Daoy (cell line): ENCODE results near the gene ZNF3. TPM values are rescaled to one million over a fixed set of nuclear protein-coding genes. Genes with fewer than 3 reads are reported as not detected.

ENCODE experiments used
- DNase-seq: peaks from one replicate; pipeline ENCODE4 v3.0.0-alpha.2; 2015; ENCODE audit warnings: low read depth
- total RNA-seq: library from RNA; depleted of rRNA; stranded (reverse); fragments of >200 nt; shearing (Covaris generic); gene quantifications from 2 replicates; pipeline ENCODE4 v1.2.3, GENCODE V29; 2014; rRNA removed

Gene ZNF3
- total RNA-seq, 1 experiment from 2014 or later, result 61.4 TPM

DNA sequence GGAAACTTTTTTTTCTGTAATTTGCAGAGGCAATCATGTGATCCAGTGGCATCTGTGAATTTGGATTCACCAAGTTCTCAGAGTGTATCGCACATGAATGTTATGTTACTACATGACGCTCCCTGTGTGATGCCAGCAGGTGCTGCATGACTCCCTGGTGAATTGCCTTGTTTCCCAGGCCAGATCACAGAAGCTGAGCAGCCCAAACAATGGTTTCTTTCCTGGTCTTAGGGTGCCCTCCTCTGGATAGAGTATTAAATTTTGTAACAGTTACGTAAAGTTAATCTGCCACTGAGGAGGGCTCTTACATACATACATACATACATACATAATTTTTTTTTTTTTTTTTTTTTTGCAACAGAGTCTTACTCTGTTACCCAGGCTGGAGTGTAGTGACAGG lies 28.3 kb downstream of the ZNF3 start:
- DNase-seq, result peak; percentile 76

- DNase-seq, result no peak
Measured at GRCh38 chr7:100051611-100052010, 29.9 kb downstream of the ZNF3 start.

GRCh38 chr7:100049441-100050291 lies 31.9 kb downstream of the ZNF3 start, which contains the start of gene ZSCAN21:
Gene ZSCAN21 (plus strand): TSS chr7:100049774. CDS start chr7:100057007, 7,233 bp downstream.
- DNase-seq, result peak; percentile 93

- no peak for DNase-seq
Measured at GRCh38 chr7:100048680-100049079, 32.8 kb downstream of the ZNF3 start.

DNA sequence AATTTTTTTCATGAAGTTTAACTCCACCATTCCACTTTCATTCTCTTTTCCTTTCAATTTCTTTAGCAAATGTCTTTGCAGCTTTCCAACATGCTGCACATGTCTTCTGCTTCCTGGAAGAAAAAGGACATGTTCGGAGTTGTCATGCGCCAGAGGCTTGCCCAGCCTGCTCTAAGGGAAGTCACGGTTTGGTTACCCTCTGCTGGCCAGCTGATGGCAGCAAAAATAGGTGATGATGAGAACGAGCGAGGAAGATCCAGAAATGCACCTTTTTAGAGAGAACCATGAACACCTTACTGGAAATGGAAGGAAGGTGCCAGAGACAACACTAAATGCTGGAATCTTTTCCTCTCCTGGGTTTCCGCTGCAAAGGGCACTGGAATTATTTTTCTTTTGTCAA lies 36.8 kb downstream of the ZNF3 start:
- peak; percentile 53 for DNase-seq

DNA sequence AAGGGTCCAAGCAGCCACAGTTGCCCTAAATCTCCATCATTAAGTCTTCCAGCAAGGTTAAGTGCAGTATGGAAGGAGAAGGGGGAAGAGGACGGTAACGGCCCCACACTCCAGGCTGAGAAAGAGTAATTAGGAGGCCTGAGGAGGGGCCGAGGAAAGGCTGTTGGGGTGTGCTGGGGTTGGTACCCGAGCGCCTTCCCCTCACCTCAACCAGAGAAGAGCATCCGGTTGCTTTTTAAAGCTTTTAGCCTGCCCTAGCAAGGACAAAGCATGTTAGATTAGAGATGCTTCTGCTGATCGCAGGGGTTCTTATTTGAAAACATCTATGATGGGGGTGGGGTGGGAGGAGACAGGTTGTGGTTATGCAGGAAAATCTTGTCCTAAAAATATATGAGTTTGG lies 40.9 kb downstream of the ZNF3 start:
- DNase-seq, result no peak

DNA sequence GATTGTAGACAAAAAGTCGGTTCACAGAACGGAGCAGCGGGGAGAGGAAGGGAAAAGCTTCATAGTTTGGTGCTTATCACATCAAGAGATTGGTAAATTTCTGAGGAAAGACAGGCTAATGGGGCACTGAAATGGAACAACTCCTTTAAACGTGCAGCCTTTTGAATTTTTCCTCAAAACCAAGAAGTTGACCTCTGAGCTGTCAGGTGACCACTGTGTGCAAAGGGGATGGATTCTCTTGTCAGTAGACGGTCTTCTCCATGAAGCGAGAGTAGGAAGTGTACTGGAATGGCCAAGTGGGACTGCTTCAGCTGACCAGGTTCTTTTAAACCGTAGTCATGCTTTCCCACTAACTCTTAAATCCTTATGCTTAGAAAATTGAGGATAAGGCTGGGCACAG lies 43.2 kb downstream of the ZNF3 start:
- DNase-seq, result no peak

GRCh38 chr7:100035876-100036275 lies 45.6 kb downstream of the ZNF3 start:
- DNase-seq, result no peak

GRCh38 chr7:100034871-100035510 lies 46.5 kb downstream of the ZNF3 start:
- peak; percentile 17 for DNase-seq

GRCh38 chr7:100033526-100033925 lies 48.0 kb downstream of the ZNF3 start:
- DNase-seq, result no peak

GRCh38 chr7:100029596-100029995 lies 51.9 kb downstream of the ZNF3 start:
- no peak for DNase-seq

GRCh38 chr7:100027197-100027596 lies 54.3 kb downstream of the ZNF3 start:
- DNase-seq, result no peak

DNA sequence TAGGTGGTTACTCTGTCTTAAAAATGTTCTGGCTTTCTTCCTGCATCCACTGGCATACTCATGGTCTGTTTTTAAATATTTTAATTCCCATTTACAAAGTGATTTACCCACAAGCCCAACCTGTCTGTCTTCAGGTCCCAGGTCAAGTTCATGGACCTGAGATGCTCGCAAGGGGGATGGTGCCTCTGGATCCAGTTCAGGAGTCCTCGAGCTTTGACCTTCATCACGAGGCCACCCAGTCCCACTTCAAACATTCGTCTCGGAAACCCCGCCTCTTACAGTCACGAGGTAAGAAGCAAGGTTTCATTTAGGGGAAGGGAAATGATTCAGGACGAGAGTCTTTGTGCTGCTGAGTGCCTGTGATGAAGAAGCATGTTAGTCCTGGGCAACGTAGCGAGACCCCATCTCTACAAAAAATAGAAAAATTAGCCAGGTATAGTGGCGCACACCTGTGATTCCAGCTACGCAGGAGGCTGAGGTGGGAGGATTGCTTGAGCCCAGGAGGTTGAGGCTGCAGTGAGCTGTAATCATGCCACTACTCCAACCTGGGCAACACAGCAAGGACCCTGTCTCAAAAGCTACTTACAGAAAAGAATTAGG lies 57.4 kb downstream of the ZNF3 start:
- DNase-seq, result no peak

- DNase-seq, result no peak
Measured at GRCh38 chr7:100023526-100023925, 58.0 kb downstream of the ZNF3 start.

DNA sequence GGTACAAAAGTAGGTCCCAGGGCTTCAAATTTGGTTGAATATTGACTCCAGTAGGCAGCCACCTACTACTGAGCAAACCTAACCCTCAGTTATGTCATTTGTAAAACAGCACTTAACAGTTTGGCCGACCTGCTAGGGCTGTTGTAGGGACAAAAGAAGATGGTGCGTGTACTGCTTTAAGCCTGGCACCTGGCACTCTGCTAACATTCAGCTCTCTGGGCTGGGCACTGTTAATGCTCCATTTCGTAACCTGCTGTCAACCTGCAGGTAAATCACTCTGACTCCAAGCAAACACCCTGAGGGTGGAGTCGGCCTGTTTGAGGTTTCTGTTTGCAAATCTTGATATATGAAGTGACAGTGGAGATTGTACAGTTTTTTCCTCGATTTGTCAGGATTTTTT lies 58.9 kb downstream of the ZNF3 start:
- DNase-seq, result no peak

DNA sequence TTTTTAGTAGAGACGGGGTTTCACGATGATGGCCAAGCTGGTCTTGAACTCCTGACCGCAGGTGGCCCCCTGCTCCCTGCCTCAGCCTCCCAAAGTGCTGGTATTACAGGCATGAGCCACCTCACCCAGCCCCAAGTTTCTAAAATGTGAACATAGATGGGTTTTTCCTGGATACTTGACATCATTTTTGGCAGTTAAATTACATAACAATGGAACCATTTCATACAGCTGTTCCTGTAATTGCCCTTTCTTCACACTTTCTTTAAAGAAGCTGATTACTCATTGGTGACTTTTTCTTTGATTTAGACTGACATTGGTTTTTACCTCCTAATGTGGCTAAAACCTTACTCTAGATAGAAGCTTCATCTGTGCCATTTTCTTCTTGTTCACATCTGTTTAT lies 60.2 kb downstream of the ZNF3 start:
- DNase-seq, result no peak

Other genes starting within 250 kb of the ZNF3 start
- gene OR2AE1, start 204.7 kb downstream of the ZNF3 start, total RNA-seq, result not detected in 2 replicates
- 21.0 and 24.6 TPM in 2 replicates for gene TRIM4, start 162.2 kb downstream of the ZNF3 start, total RNA-seq
- gene GJC3, start 152.1 kb downstream of the ZNF3 start, total RNA-seq, result not detected in 2 replicates
- gene AZGP1, start 105.7 kb downstream of the ZNF3 start, total RNA-seq, result 0.29 and 0.74 TPM in 2 replicates
- 13.9 and 14.2 TPM in 2 replicates for gene ZKSCAN1, start 66.1 kb downstream of the ZNF3 start, total RNA-seq
- gene ZSCAN21, start 31.9 kb downstream of the ZNF3 start, total RNA-seq, result 14.1 and 20.3 TPM in 2 replicates
- 87.6 and 127 TPM in 2 replicates for gene COPS6, start 7.2 kb upstream of the ZNF3 start, total RNA-seq
- gene MCM7, start 19.7 kb upstream of the ZNF3 start, total RNA-seq, result 469 and 539 TPM in 2 replicates
- 68.9 and 80.6 TPM in 2 replicates for gene AP4M1, start 19.9 kb upstream of the ZNF3 start, total RNA-seq
- 47.3 and 58.6 TPM in 2 replicates for gene TAF6, start 37.6 kb upstream of the ZNF3 start, total RNA-seq
- gene CNPY4, start 37.9 kb upstream of the ZNF3 start, total RNA-seq, result 11.8 and 16.0 TPM in 2 replicates
- 6.3 and 8.1 TPM in 2 replicates for gene MBLAC1, start 45.2 kb upstream of the ZNF3 start, total RNA-seq
- 225 and 232 TPM in 2 replicates for gene LAMTOR4, start 67.2 kb upstream of the ZNF3 start, total RNA-seq
- gene TRAPPC14, start 77.0 kb upstream of the ZNF3 start, total RNA-seq, result 9.0 and 15.5 TPM in 2 replicates
- gene GAL3ST4, start 86.9 kb upstream of the ZNF3 start, total RNA-seq, result 0.29 and 0.65 TPM in 2 replicates
- 10.9 and 16.7 TPM in 2 replicates for gene GPC2, start 95.7 kb upstream of the ZNF3 start, total RNA-seq
- gene STAG3, start 96.2 kb upstream of the ZNF3 start, total RNA-seq, result 0.77 and 1.3 TPM in 2 replicates
- not detected in 2 replicates for gene PVRIG, start 138.2 kb upstream of the ZNF3 start, total RNA-seq
- not detected in 2 replicates for gene SPDYE3, start 226.0 kb upstream of the ZNF3 start, total RNA-seq